ENCODE measurements around the gene COL5A1.

GRCh38 chr9:134641990-134642384 lies 384 bp downstream of the COL5A1 start:
- TF ChIP-seq RAD21 (IDR thresholded peaks at IDR 0.05; ENCODE audit: low read depth) (no peak), YY1 (IDR thresholded peaks at IDR 0.05; ENCODE audit: low read depth) (no peak)

Measured in Ishikawa (cell line).